Measurements from ENCODE around the gene GUF1. TPM values are rescaled to one million over a fixed set of nuclear protein-coding genes. Genes with fewer than 3 reads are reported as not detected.

Gene GUF1, protein sequence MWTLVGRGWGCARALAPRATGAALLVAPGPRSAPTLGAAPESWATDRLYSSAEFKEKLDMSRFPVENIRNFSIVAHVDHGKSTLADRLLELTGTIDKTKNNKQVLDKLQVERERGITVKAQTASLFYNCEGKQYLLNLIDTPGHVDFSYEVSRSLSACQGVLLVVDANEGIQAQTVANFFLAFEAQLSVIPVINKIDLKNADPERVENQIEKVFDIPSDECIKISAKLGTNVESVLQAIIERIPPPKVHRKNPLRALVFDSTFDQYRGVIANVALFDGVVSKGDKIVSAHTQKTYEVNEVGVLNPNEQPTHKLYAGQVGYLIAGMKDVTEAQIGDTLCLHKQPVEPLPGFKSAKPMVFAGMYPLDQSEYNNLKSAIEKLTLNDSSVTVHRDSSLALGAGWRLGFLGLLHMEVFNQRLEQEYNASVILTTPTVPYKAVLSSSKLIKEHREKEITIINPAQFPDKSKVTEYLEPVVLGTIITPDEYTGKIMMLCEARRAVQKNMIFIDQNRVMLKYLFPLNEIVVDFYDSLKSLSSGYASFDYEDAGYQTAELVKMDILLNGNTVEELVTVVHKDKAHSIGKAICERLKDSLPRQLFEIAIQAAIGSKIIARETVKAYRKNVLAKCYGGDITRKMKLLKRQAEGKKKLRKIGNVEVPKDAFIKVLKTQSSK
- total RNA-seq, result 10 to 100 TPM; 34.5 to 51.4 TPM

DNA sequence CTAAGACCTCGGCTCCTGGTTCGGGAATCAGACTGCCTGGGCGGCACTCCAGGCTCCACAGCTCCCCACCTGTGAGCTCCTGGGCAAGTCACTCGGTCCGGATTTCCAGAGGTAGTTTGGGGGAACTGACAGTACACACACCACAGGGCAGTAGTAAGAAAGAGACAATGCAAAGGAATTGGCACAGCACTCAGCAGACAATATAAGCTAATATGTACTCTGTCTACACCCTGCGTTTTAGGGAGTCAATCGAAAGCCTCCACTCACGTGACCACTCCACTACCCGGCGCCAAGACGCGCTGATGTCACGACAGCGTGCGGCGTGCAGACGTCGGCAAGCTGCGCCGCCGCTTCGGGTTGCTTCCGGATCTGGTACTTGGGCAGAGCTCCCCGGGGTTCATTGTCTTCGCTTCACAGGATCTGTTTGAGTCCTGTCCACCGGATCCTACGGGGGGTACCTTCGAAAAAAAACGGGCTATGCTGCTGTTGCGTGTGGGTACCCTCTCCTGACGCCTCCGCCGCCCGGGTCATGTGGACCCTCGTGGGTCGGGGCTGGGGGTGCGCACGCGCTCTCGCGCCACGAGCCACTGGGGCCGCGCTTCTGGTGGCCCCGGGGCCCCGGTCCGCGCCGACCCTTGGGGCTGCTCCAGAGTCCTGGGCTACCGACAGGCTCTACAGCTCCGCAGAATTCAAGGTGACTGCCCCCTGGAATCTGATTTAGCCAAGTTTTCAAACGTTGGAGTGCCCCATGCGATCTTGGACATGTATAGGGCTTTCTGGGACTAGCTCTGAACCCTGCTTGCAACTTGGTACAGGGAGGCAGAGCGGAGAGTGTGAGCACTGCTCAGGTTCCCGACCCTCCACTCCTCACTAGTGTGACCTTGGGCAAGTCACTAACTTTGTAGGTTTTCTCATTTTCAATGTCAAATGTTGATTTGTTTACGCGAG, at the start of gene GUF1:
GUF1 (plus strand) TSS at position 327 of the 948 bp plus-strand sequence; CDS start at position 530, 203 bp downstream.
- peak; percentile 82 to 90 for DNase-seq (ENCODE audit: low spot score in 2 of 2)
- Mint-ChIP-seq H3K36me3 (peaks cover 0 to 13% of the 10 kb centered on the region in 2 donors), H3K27ac (peak within 1 kb of the TSS; percentile 95 to 98), H3K9me3 (no peaks in the 10 kb centered on the region)
- ATAC-seq, result peak; percentile 93 to 97

DNA sequence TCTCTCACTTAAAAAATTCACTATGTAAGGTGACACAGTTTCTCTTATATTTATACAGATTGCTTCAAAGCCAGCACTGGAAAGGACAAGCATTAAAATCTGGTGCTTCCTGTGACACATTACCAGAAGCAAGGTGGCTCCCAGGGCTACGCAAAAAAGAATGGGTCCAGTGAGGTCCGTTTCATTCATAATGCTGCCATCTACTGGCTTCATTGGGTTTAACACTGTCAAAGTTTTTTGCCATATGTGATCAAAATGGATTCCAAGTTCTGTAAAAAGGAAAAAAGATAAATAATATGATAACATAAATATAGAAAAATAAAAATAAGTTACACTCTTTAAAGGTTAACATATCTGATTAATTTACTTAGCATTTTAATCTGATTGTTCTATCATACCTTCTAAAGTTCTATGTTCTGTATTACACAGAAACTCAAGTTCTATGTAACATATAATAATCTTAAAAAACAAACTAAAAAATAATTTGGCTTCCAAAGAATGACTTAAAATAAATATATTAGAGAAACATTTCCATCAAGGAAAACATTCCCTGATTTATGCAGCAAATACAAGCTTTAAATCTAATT, 48.8 kb upstream of the GUF1 start:
- Mint-ChIP-seq H3K9me3 (no peaks in the 10 kb centered on the region), H3K27ac (no peak overlapping the region)
- ATAC-seq, result peak; percentile 72 to 79

GRCh38 chr4:44632089-44632488, 46.1 kb upstream of the GUF1 start:
- ATAC-seq (no peak), DNase-seq (ENCODE audit: low spot score in 2 of 2) (no peak)
- H3K36me3 Mint-ChIP-seq, result no peaks in the 10 kb centered on the region
- no peak overlapping the region for H3K27ac Mint-ChIP-seq
- no peaks in the 10 kb centered on the region for H3K9me3 Mint-ChIP-seq

More for the DNA sequence above, 48.8 kb upstream of the GUF1 start:
- H3K36me3 Mint-ChIP-seq, result no peaks in the 10 kb centered on the region
- peak in 1 of 2 donors; percentile 44 for DNase-seq (ENCODE audit: low spot score in 2 of 2)

DNA sequence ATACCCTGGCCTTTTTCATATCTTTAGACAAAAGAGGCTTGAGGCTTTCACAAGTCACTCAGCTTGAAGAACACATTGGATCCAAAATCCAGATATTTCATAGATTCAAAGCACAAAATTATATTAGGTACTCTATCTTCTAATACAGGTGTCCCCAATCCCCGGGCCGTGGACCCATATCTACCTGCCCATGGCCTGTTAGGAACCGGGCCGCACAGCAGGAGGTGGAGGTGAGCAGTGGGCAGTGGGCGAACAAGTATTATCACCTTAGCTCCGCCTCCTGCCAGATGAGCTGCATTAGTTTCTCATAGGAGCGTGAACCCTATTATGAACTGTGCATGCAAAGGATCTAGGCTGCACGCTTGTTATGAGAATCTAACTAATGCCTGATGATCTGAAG, 45.5 kb upstream of the GUF1 start:
- H3K36me3 Mint-ChIP-seq, result no peaks in the 10 kb centered on the region
- DNase-seq (ENCODE audit: low spot score in 2 of 2), result no peak
- H3K27ac Mint-ChIP-seq, result no peak overlapping the region
- no peak for ATAC-seq
- no peaks in the 10 kb centered on the region for H3K9me3 Mint-ChIP-seq

DNA sequence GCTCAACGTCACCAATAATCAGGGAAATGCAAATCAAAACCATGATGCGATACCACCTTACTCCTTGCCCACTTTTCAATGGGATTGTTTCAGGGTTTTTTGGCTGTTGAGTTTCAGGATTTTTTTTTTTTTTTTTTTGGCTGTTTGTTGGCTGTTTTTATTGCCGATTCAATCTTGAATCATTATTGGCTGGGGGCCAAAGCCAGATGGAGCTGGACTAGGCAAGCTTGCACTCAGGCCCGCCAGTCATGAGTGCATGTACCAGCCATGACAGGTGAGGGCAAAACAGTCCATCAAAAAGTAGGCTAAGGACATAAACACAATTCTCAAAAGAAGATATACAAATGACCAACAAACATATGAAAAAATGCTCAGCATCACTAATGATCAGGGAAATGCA, 40.1 kb upstream of the GUF1 start:
- DNase-seq (ENCODE audit: low spot score in 2 of 2) (no peak), ATAC-seq (no peak)
- Mint-ChIP-seq H3K27ac (no peak overlapping the region), H3K9me3 (peaks cover 5 to 6% of the 10 kb centered on the region in 2 donors), H3K36me3 (peaks cover 0 to 11% of the 10 kb centered on the region in 2 donors)

- Mint-ChIP-seq H3K27ac (no peak overlapping the region), H3K9me3 (peaks cover 9 to 18% of the 10 kb centered on the region in 2 donors), H3K36me3 (peaks cover 0 to 20% of the 10 kb centered on the region in 2 donors)
- ATAC-seq, result no peak
- DNase-seq (ENCODE audit: low spot score in 2 of 2), result no peak
Measured at GRCh38 chr4:44646151-44646550, 32.1 kb upstream of the GUF1 start.

DNA sequence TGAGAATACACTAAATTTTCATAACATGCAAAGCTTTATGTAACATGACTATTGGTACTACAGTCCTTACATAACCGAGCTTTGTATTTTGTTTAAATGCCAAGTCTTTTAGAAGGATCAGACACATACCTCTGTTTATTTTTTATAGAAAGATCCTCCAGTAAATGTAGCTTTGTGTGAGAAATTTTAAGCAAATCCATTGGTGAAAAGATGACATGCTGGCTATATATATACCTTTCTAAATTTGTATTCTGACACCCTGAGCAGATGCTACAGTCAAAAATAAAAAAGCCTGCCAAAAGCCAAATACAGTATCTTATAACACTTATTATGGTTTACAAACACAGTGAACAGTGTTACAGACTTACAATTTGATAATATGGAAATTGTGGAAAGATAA, 26.8 kb upstream of the GUF1 start, which contains the start of gene YIPF7:
YIPF7 (minus strand) TSS at position 201 of the 400 bp plus-strand sequence. CDS start 1,525 bp downstream, outside the sequence.
- DNase-seq (ENCODE audit: low spot score in 2 of 2), result no peak
- H3K9me3 Mint-ChIP-seq, result no peaks in the 10 kb centered on the region
- peak within 1 kb of the TSS in 1 of 2 donors; percentile 31 for H3K27ac Mint-ChIP-seq
- H3K36me3 Mint-ChIP-seq, result no peaks in the 10 kb centered on the region
- no peak for ATAC-seq

DNA sequence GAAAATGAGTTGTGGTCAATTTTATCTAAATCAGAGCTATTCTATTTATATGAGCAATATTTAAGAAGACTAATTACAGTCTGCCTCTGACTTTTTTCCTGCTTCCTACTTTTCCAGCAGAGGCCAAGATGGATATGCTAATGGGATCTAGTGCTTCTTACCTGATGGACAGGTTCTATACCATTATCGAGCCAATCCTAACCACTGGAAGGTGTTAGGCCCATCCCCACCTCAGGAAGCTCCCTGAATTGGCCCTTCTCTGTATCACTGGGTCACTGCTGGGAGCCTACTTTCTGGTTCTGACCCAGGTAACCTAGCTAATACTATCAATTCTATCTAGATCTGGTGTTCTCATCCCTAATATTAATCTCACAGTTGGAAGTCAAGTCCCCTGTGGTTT, 26.2 kb upstream of the GUF1 start:
- H3K27ac Mint-ChIP-seq, result no peak overlapping the region
- no peaks in the 10 kb centered on the region for H3K36me3 Mint-ChIP-seq
- ATAC-seq, result no peak
- H3K9me3 Mint-ChIP-seq, result no peaks in the 10 kb centered on the region
- no peak for DNase-seq (ENCODE audit: low spot score in 2 of 2)

- H3K9me3 Mint-ChIP-seq, result no peaks in the 10 kb centered on the region
- ATAC-seq, result no peak
Measured at GRCh38 chr4:44660396-44660795, 17.8 kb upstream of the GUF1 start.

GRCh38 chr4:44661940-44662622, 16.1 kb upstream of the GUF1 start:
- Mint-ChIP-seq H3K36me3 (no peaks in the 10 kb centered on the region), H3K27ac (no peak overlapping the region), H3K9me3 (no peaks in the 10 kb centered on the region)
- ATAC-seq (no peak), DNase-seq (ENCODE audit: low spot score in 2 of 2) (no peak)

More at GRCh38 chr4:44660396-44660795, 17.8 kb upstream of the GUF1 start:
- Mint-ChIP-seq H3K27ac (no peak overlapping the region), H3K36me3 (no peaks in the 10 kb centered on the region)
- no peak for DNase-seq (ENCODE audit: low spot score in 2 of 2)

GRCh38 chr4:44662623-44663005, 15.6 kb upstream of the GUF1 start:
- Mint-ChIP-seq H3K9me3 (no peaks in the 10 kb centered on the region), H3K27ac (no peak overlapping the region), H3K36me3 (no peaks in the 10 kb centered on the region)
- DNase-seq (ENCODE audit: low spot score in 2 of 2) (no peak), ATAC-seq (no peak)

- Mint-ChIP-seq H3K9me3 (no peaks in the 10 kb centered on the region), H3K27ac (no peak overlapping the region), H3K36me3 (no peaks in the 10 kb centered on the region)
- ATAC-seq (no peak), DNase-seq (ENCODE audit: low spot score in 2 of 2) (no peak)
Measured at GRCh38 chr4:44663539-44664263, 14.5 kb upstream of the GUF1 start.

GRCh38 chr4:44668526-44668925, 9.7 kb upstream of the GUF1 start:
- H3K9me3 Mint-ChIP-seq, result no peaks in the 10 kb centered on the region
- no peak overlapping the region for H3K27ac Mint-ChIP-seq
- no peaks in the 10 kb centered on the region for H3K36me3 Mint-ChIP-seq
- DNase-seq (ENCODE audit: low spot score in 2 of 2), result no peak
- peak in 1 of 2 donors; percentile 71 for ATAC-seq

GRCh38 chr4:44670506-44671199, 7.6 kb upstream of the GUF1 start:
- no peaks in the 10 kb centered on the region for H3K9me3 Mint-ChIP-seq
- no peaks in the 10 kb centered on the region for H3K36me3 Mint-ChIP-seq
- no peak overlapping the region for H3K27ac Mint-ChIP-seq

DNA sequence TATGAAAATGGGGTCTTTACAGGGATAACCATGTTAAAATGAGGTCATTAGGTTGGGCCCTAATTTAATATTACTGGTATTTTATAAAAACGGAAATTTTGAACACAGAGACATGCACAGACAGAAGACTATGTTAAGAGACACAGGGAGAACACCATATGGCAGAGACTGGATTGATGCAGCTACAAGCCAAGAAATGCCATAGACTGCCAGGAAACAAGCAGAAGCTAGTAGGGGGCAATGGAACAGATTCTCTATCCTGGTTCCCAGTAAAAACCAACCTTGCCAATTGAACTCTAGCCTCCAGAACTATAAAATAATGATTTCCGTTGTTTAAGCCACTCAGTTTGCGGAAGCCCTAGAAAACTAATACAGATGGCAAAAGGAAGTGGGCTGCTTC, 6.6 kb upstream of the GUF1 start:
- Mint-ChIP-seq H3K27ac (no peak overlapping the region), H3K9me3 (no peaks in the 10 kb centered on the region), H3K36me3 (no peaks in the 10 kb centered on the region)
- ATAC-seq (no peak), DNase-seq (ENCODE audit: low spot score in 2 of 2) (no peak)

More at GRCh38 chr4:44670506-44671199, 7.6 kb upstream of the GUF1 start:
- DNase-seq (ENCODE audit: low spot score in 2 of 2) (no peak), ATAC-seq (no peak)
